Gastrocnemius medialis (tissue), 4 donors: ENCODE measurements around the gene DPP9. TPM values are rescaled to one million over a fixed set of nuclear protein-coding genes. Genes with fewer than 3 reads are reported as not detected.

Experiments
- ATAC-seq, 2 donors: fragments of 150-250 bp; one replicate each; pipeline ENCODE4 v1.9.1; 2016
- DNase-seq, 2 donors: peaks; one replicate each; pipeline ENCODE4 v3.0.0-alpha.2; 2019
- H3K27ac ChIP-seq, 4 donors: fragments of 200-600 bp; sonication (generic); 1 replicate in 1 of 4; 2 replicates in 3 of 4; pipeline ENCODE4 v1.5.1; 2016 to 2018; ENCODE audit warnings: mild to moderate bottlenecking in 2 of 4, moderate library complexity in 1 of 4
- H3K27me3 ChIP-seq, 3 donors: fragments of 200-600 bp; sonication (generic) in 2 of 3; 1 replicate in 1 of 3; 2 replicates in 2 of 3; pipeline versions ENCODE4 v1.5.1 to v1.6.0; 2016 to 2019; ENCODE audit warnings: mild to moderate bottlenecking in 1 of 3, moderate library complexity in 1 of 3
- H3K36me3 ChIP-seq, 2 donors: fragments of 200-600 bp; sonication (generic) in 1 of 2; one replicate each; pipeline ENCODE4 v1.5.1; 2017 to 2018
- H3K4me1 ChIP-seq, 2 donors: fragments of 200-600 bp; sonication (generic) in 1 of 2; one replicate each; pipeline ENCODE4 v1.5.1; 2016 to 2017; ENCODE audit warnings: mild to moderate bottlenecking in 2 of 2
- H3K4me3 ChIP-seq, 4 donors: fragments of 200-600 bp; sonication (generic) in 3 of 4; 1 replicate in 1 of 4; 2 replicates in 3 of 4; pipeline ENCODE4 v1.5.1; 2016 to 2019; ENCODE audit warnings: mild to moderate bottlenecking in 2 of 4
- H3K9me3 ChIP-seq, 3 donors: fragments of 200-600 bp; sonication (generic) in 2 of 3; 1 replicate in 1 of 3; 2 replicates in 2 of 3; pipeline ENCODE4 v1.5.1; 2016 to 2019
- CTCF ChIP-seq, 5 experiments: fragments of 450-650 bp in 3 of 5; fragments of 200-600 bp in 2 of 5; sonication (generic) in 2 of 5; IDR thresholded peaks in 4 of 5; conservative IDR thresholded peaks in 1 of 5; 1 replicate in 4 of 5; 2 replicates in 1 of 5; pipeline ENCODE4 v1.5.1; 2016 to 2019; ENCODE audit warnings: antibody characterized with exemption in 5 of 5, mild to moderate bottlenecking in 3 of 5, moderate library complexity in 3 of 5
- POLR2A ChIP-seq, 2 donors: fragments of 450-650 bp; IDR thresholded peaks; one replicate each; pipeline ENCODE4 v1.6.1; 2017; ENCODE audit warnings: antibody characterized with exemption in 2 of 2, mild to moderate bottlenecking in 2 of 2, moderate library complexity in 2 of 2
- in situ Hi-C, 4 donors: fragments of 200-750 bp; cut with MboI; loops; one replicate each; pipeline versions ENCODE4 v1.15.0 to v1.8.0; 2017; ENCODE audit warnings: low sequenced_read_pairs in 4 of 4
- intact Hi-C: fragments of 100-400 bp; cut with DNase I; formaldehyde crosslinking; loops from one replicate; pipeline ENCODE4 v1.15.1; 2023; ENCODE audit warnings: low total_unique reads
- total RNA-seq, 4 donors: library from RNA; depleted of rRNA; stranded (reverse); fragments of >200 nt; gene quantifications; one replicate each; pipeline versions ENCODE4 v1.1.0 to v1.2.3, GENCODE V29; 2016

Gene DPP9
- total RNA-seq, 4 donors from 2014 or later: 92.6 to 208 (median 148) TPM

- TF ChIP-seq POLR2A (IDR thresholded peaks at IDR 0.05) (no peak), CTCF (IDR thresholded peaks at IDR 0.05 in 4 of 5, conservative IDR thresholded peaks at IDR 0.05 in 1 of 5) (no peak)
- H3K27ac ChIP-seq: no peak overlapping the region
- peaks cover 0 to 17% (median 8%) of the 10 kb centered on the region in 3 donors for H3K27me3 ChIP-seq
- in situ Hi-C loops: no loop called here
- intact Hi-C loops: no loop called here
- ATAC-seq (no peak), DNase-seq (no peak)
- no peak overlapping the region for H3K4me3 ChIP-seq
- H3K9me3 ChIP-seq: no peaks in the 10 kb centered on the region
- H3K36me3 ChIP-seq: no peaks in the 10 kb centered on the region
- H3K4me1 ChIP-seq: peaks cover 6 to 10% of the 10 kb centered on the region in 2 donors
Observed at GRCh38 chr19:4764393-4764660, 40.7 kb upstream of the DPP9 start.

- no peak for ATAC-seq
- TF ChIP-seq CTCF (IDR thresholded peaks at IDR 0.05 in 4 of 5, conservative IDR thresholded peaks at IDR 0.05 in 1 of 5) (no peak), POLR2A (IDR thresholded peaks at IDR 0.05) (no peak)
- H3K9me3 ChIP-seq: no peaks in the 10 kb centered on the region
- H3K36me3 ChIP-seq: no peaks in the 10 kb centered on the region
- intact Hi-C loops: no loop called here
- in situ Hi-C loops: no loop called here
- H3K4me1 ChIP-seq: peaks cover 6 to 10% of the 10 kb centered on the region in 2 donors
- H3K27ac ChIP-seq: no peak overlapping the region
- no peak for DNase-seq
- H3K27me3 ChIP-seq: peaks cover 0 to 17% (median 8%) of the 10 kb centered on the region in 3 donors
- no peak overlapping the region for H3K4me3 ChIP-seq
Observed at GRCh38 chr19:4763021-4763420, 39.4 kb upstream of the DPP9 start.

GRCh38 chr19:4760285-4760650, 36.6 kb upstream of the DPP9 start:
- Histone ChIP-seq H3K9me3 (no peaks in the 10 kb centered on the region), H3K27me3 (peaks cover 0 to 17% (median 8%) of the 10 kb centered on the region in 3 donors), H3K36me3 (no peaks in the 10 kb centered on the region), H3K27ac (no peak overlapping the region), H3K4me1 (peaks cover 6 to 10% of the 10 kb centered on the region in 2 donors), H3K4me3 (peak overlapping the region; percentile 40 to 53 (median 43))
- no peak for ATAC-seq
- intact Hi-C loops: no loop called here
- TF ChIP-seq CTCF (IDR thresholded peaks at IDR 0.05 in 4 of 5, conservative IDR thresholded peaks at IDR 0.05 in 1 of 5) (no peak), POLR2A (IDR thresholded peaks at IDR 0.05) (no peak)
- no peak for DNase-seq
- in situ Hi-C loops: no loop called here

GRCh38 chr19:4759388-4760284, 36.0 kb upstream of the DPP9 start:
- peaks cover 6 to 10% of the 10 kb centered on the region in 2 donors for H3K4me1 ChIP-seq
- in situ Hi-C loops: no loop called here
- peak overlapping the region; percentile 40 to 53 (median 43) for H3K4me3 ChIP-seq
- H3K9me3 ChIP-seq: no peaks in the 10 kb centered on the region
- DNase-seq (peak; percentile 63 to 64), ATAC-seq (peak; percentile 74 to 76)
- intact Hi-C loops: no loop called here
- no peak overlapping the region for H3K27ac ChIP-seq
- H3K36me3 ChIP-seq: no peaks in the 10 kb centered on the region
- H3K27me3 ChIP-seq: peaks cover 0 to 17% (median 8%) of the 10 kb centered on the region in 3 donors
- TF ChIP-seq POLR2A (IDR thresholded peaks at IDR 0.05) (no peak), CTCF (IDR thresholded peaks at IDR 0.05 in 4 of 5, conservative IDR thresholded peaks at IDR 0.05 in 1 of 5) (no peak)
